IMR-90 (cell line): ENCODE data around the gene ACOXL. TPM values are rescaled to one million over a fixed set of nuclear protein-coding genes. Genes with fewer than 3 reads are reported as not detected.

Experiments
- ATAC-seq: fragments of 200-7000 bp; cut with Tn5 transposase; 2 replicates; pipeline ENCODE4 v1.9.1; 2020; ENCODE audit warnings: low read depth, mild to moderate bottlenecking, moderate library complexity
- BruUV-seq: library from RNA; stranded (reverse); fragments of 400-500 nt; replicated peaks from 2 replicates; lab custom pipeline; 2021; lab: Mats Ljungman, UMichigan
- CTCF ChIA-PET: fragments of 300-600 bp; formaldehyde crosslinking; extraction: SDS; loops from one replicate; lab custom pipeline; 2021; ENCODE audit warnings: antibody characterized with exemption; lab: Yijun Ruan, JAX
- POLR2A ChIA-PET: fragments of 300-600 bp; sonication (Branson Sonifier 250); formaldehyde crosslinking; loops from one replicate; lab custom pipeline; 2022; ENCODE audit warnings: antibody characterized with exemption; ENCODE audit not compliant: unreplicated experiment; lab: Charles Lee
- DNase-seq: peaks from one replicate; pipeline ENCODE4 v3.0.0; 2013
- H2AFZ ChIP-seq: replicated peaks from 2 replicates; pipeline ENCODE3; 2013; ENCODE audit warnings: low read length, mild to moderate bottlenecking; ENCODE audit not compliant: poor library complexity
- H2AK5ac ChIP-seq: 2 replicates; pipeline ENCODE4 v1.6.1; 2013; ENCODE audit warnings: low read depth, low read length, inconsistent platforms
- H2AK9ac ChIP-seq: replicated peaks from 2 replicates; pipeline ENCODE3; 2013; ENCODE audit warnings: mild to moderate bottlenecking, low read depth, low read length, moderate library complexity; ENCODE audit not compliant: poor library complexity
- H2BK120ac ChIP-seq: 2 replicates; pipeline ENCODE4 v1.6.1; 2013; ENCODE audit warnings: low read depth, low read length, inconsistent platforms
- H2BK15ac ChIP-seq: 3 replicates; pipeline ENCODE4 v1.6.1; 2013; ENCODE audit warnings: low read depth, low read length, inconsistent platforms
- H2BK20ac ChIP-seq: 2 replicates; pipeline ENCODE4 v1.6.1; 2013; ENCODE audit warnings: low read depth, mild to moderate bottlenecking, inconsistent platforms, low read length, moderate library complexity
- H2BK5ac ChIP-seq: 2 replicates; pipeline ENCODE4 v1.6.1; 2013; ENCODE audit warnings: mild to moderate bottlenecking, low read depth, low read length, inconsistent platforms; ENCODE audit not compliant: poor library complexity, severe bottlenecking
- H3K14ac ChIP-seq: replicated peaks from 2 replicates; pipeline ENCODE4 v1.6.1; 2013; ENCODE audit warnings: low read depth, low read length, inconsistent platforms
- H3K18ac ChIP-seq: 2 replicates; pipeline ENCODE4 v1.6.1; 2013; ENCODE audit warnings: low read depth, low read length, control low read depth
- H3K23ac ChIP-seq: 2 replicates; pipeline ENCODE4 v1.6.1; 2013; ENCODE audit warnings: low read depth, low read length, inconsistent platforms
- H3K27ac ChIP-seq: 2 replicates; pipeline ENCODE4 v1.5.1; 2013; ENCODE audit warnings: mild to moderate bottlenecking, control low read depth, low read length; ENCODE audit not compliant: insufficient read depth
- H3K27me3 ChIP-seq: 2 replicates; pipeline ENCODE4 v1.6.1; 2013; ENCODE audit warnings: low read length; ENCODE audit not compliant: control insufficient read depth, insufficient read depth
- H3K36me3 ChIP-seq: 2 replicates; pipeline ENCODE4 v1.6.1; 2013; ENCODE audit warnings: low read length, mixed read lengths; ENCODE audit not compliant: control insufficient read depth, insufficient read depth
- H3K4ac ChIP-seq: 2 replicates; pipeline ENCODE4 v1.6.1; 2013; ENCODE audit warnings: low read depth, low read length, inconsistent platforms
- H3K4me1 ChIP-seq: 2 replicates; pipeline ENCODE4 v1.6.1; 2013; ENCODE audit warnings: low read length, mixed read lengths; ENCODE audit not compliant: control insufficient read depth, insufficient read depth
- H3K4me2 ChIP-seq: 2 replicates; pipeline ENCODE4 v1.6.1; 2013; ENCODE audit warnings: low read depth, mild to moderate bottlenecking, control low read depth, low read length, moderate library complexity
- H3K4me3 ChIP-seq: 2 replicates; pipeline ENCODE4 v1.5.1; 2013; ENCODE audit warnings: low read depth, mild to moderate bottlenecking, control low read depth, low read length, moderate library complexity; ENCODE audit not compliant: insufficient read depth
- H3K56ac ChIP-seq: 2 replicates; pipeline ENCODE4 v1.6.1; 2013; ENCODE audit warnings: low read length, inconsistent platforms; ENCODE audit not compliant: insufficient read depth; ENCODE audit errors: extremely low read depth
- H3K79me1 ChIP-seq, 2 experiments: 2 replicates each; pipeline ENCODE4 v1.6.1; 2013; ENCODE audit warnings: low read length in 2 of 2, inconsistent platforms in 1 of 2, low read depth in 1 of 2
- H3K9ac ChIP-seq: 2 replicates; pipeline ENCODE4 v1.6.1; 2013; ENCODE audit warnings: low read depth, low read length, control low read depth
- H3K9me1 ChIP-seq: 2 replicates; pipeline ENCODE4 v1.6.1; 2013; ENCODE audit warnings: low read length, inconsistent platforms; ENCODE audit not compliant: insufficient read depth
- H3K9me3 ChIP-seq: 2 replicates; pipeline ENCODE4 v1.6.1; 2013; ENCODE audit warnings: low read length; ENCODE audit not compliant: control insufficient read depth, insufficient read depth
- H4K20me1 ChIP-seq: 2 replicates; pipeline ENCODE4 v1.6.1; 2013; ENCODE audit warnings: low read length, inconsistent platforms; ENCODE audit not compliant: insufficient read depth
- H4K5ac ChIP-seq: 2 replicates; pipeline ENCODE4 v1.6.1; 2013; ENCODE audit warnings: mild to moderate bottlenecking, low read depth, low read length, control low read depth
- H4K8ac ChIP-seq, 2 experiments: 2 replicates each; pipeline ENCODE4 v1.6.1; 2013; ENCODE audit warnings: low read depth in 2 of 2, low read length in 2 of 2, control low read depth in 1 of 2, inconsistent platforms in 1 of 2
- H4K91ac ChIP-seq: 2 replicates; pipeline ENCODE4 v1.6.1; 2013; ENCODE audit warnings: low read depth, low read length, inconsistent platforms; ENCODE audit not compliant: insufficient read depth
- BHLHE40 ChIP-seq: fragments of 150-350 bp; IDR thresholded peaks from 2 replicates; pipeline ENCODE4 v1.6.1; 2016; ENCODE audit warnings: mild to moderate bottlenecking, low read depth, low read length
- CEBPB ChIP-seq: IDR thresholded peaks from 2 replicates; pipeline ENCODE4 v1.6.1; 2012; ENCODE audit warnings: low read depth, low read length, improper control_type of control experiment
- CHD1 ChIP-seq: IDR thresholded peaks from 2 replicates; pipeline ENCODE4 v1.6.1; 2012; ENCODE audit warnings: low read depth, low read length, improper control_type of control experiment
- FOS ChIP-seq: fragments of 150-350 bp; IDR thresholded peaks from 2 replicates; pipeline ENCODE4 v1.6.1; 2016; ENCODE audit warnings: low read depth, low read length
- MAFK ChIP-seq: IDR thresholded peaks from 2 replicates; pipeline ENCODE4 v1.6.1; 2012; ENCODE audit warnings: low read depth, low read length, improper control_type of control experiment
- MAZ ChIP-seq: IDR thresholded peaks from 2 replicates; pipeline ENCODE4 v1.6.1; 2012; ENCODE audit warnings: low read depth, mild to moderate bottlenecking, low read length, improper control_type of control experiment, moderate library complexity, borderline replicate concordance
- MXI1 ChIP-seq: IDR thresholded peaks from 2 replicates; pipeline ENCODE4 v1.6.1; 2012; ENCODE audit warnings: low read depth, mild to moderate bottlenecking, low read length, moderate library complexity, borderline replicate concordance
- NFE2L2 ChIP-seq: fragments of 150-350 bp; IDR thresholded peaks from 2 replicates; pipeline ENCODE4 v1.6.1; 2016; ENCODE audit warnings: low read depth, mild to moderate bottlenecking, low read length
- POLR2A ChIP-seq: IDR thresholded peaks from 2 replicates; pipeline ENCODE4 v1.6.1; 2012; ENCODE audit warnings: mild to moderate bottlenecking, low read depth, low read length
- RAD21 ChIP-seq: IDR thresholded peaks from 2 replicates; pipeline ENCODE4 v1.6.1; 2012; ENCODE audit warnings: low read length, improper control_type of control experiment
- RCOR1 ChIP-seq: IDR thresholded peaks from 2 replicates; pipeline ENCODE4 v1.6.1; 2012; ENCODE audit warnings: mild to moderate bottlenecking, low read length, improper control_type of control experiment; ENCODE audit not compliant: insufficient replicate concordance
- RFX5 ChIP-seq: IDR thresholded peaks from 2 replicates; pipeline ENCODE4 v1.8.0; 2012; ENCODE audit warnings: low read depth, mild to moderate bottlenecking, low read length, moderate library complexity
- SMC3 ChIP-seq: fragments of 150-350 bp; IDR thresholded peaks from 2 replicates; pipeline ENCODE4 v1.6.1; 2016; ENCODE audit warnings: low read depth, mild to moderate bottlenecking, antibody characterized with exemption, low read length, moderate library complexity
- WGBS, 2 experiments: methylation state at CpG; one replicate each; pipeline versions ENCODE4 v1.1.5 to v1.1.7; 2013; ENCODE audit warnings: missing lambda C conversion rate in 2 of 2; ENCODE audit not compliant: insufficient read length in 1 of 2; ENCODE audit errors: extremely low coverage in 2 of 2; 5-methylcytosine and 5-hydroxymethylcytosine counted together
- dilution Hi-C: fragments of 300-500 bp; cut with HindIII; formaldehyde crosslinking; loops from one replicate; pipeline ENCODE4 v1.14.3; 2018; ENCODE audit warnings: low sequenced_read_pairs; ENCODE audit not compliant: unreplicated experiment
- in situ Hi-C: fragments of 300-500 bp; cut with MboI; formaldehyde crosslinking; loops from 3 replicates; pipeline ENCODE4 v1.14.3; 2019; ENCODE audit warnings: low sequenced_read_pairs, inconsistent platforms, mixed read lengths
- intact Hi-C: fragments of 100-400 bp; cut with micrococcal nuclease; formaldehyde crosslinking; loops from 2 replicates; pipeline ENCODE4 v1.10.0; 2022
- polyA plus RNA-seq, 3 experiments: library from polyadenylated mRNA; depleted of rRNA; stranded (reverse); fragments of >200 nt; gene quantifications; 2 replicates each; pipeline ENCODE4 v1.2.3, GENCODE V29; 2012; ENCODE audit warnings: low replicate concordance in 1 of 3
- total RNA-seq: library from RNA; depleted of rRNA; stranded (reverse); fragments of >200 nt; gene quantifications from 2 replicates; pipeline ENCODE4 v1.2.3, GENCODE V29; 2012
- TF ChIP-seq, protein P1 (sequence below): fragments of 150-350 bp; IDR thresholded peaks from 2 replicates; pipeline ENCODE4 v1.6.1; 2017; ENCODE audit warnings: mild to moderate bottlenecking, antibody characterized with exemption, low read length, low read depth
- TF ChIP-seq, protein P2 (sequence below): conservative IDR thresholded peaks from 2 replicates; pipeline ENCODE4 v1.5.1; 2012; ENCODE audit warnings: mild to moderate bottlenecking, low read depth, low read length, improper control_type of control experiment
- TF ChIP-seq, protein P3 (sequence below): fragments of 150-350 bp; IDR thresholded peaks from 2 replicates; pipeline ENCODE4 v1.6.1; 2016; ENCODE audit warnings: low read depth, mild to moderate bottlenecking, low read length, moderate library complexity, borderline replicate concordance

The ACOXL gene
- total and polyA plus RNA-seq, 2 of the 4 experiments (the other 2 are of a cell fraction), result not detected

- Histone ChIP-seq H4K20me1 (no peaks in the 10 kb centered on the region), H3K9me1 (no peaks in the 10 kb centered on the region), H2BK120ac (no peak overlapping the region), H3K79me1 (no peaks in the 10 kb centered on the region), H3K56ac (no peak overlapping the region), H3K4me2 (no peak overlapping the region), H2BK20ac (no peak overlapping the region), H3K4ac (no peak overlapping the region), H3K4me3 (no peak overlapping the region), H3K18ac (no peak overlapping the region), H4K5ac (no peak overlapping the region), H3K9me3 (no peaks in the 10 kb centered on the region), H2AFZ (no peak overlapping the region), H2BK15ac (no peak overlapping the region), H2AK5ac (no peak overlapping the region), H3K4me1 (no peaks in the 10 kb centered on the region), H3K27me3 (peaks cover 16% of the 10 kb centered on the region), H3K9ac (no peak overlapping the region), H2BK5ac (no peak overlapping the region), H3K23ac (no peak overlapping the region), H4K91ac (no peak overlapping the region), H3K14ac (no peak overlapping the region), H3K36me3 (no peaks in the 10 kb centered on the region), H3K27ac (no peak overlapping the region), H2AK9ac (no peak overlapping the region), H4K8ac (no peak overlapping the region)
- BruUV-seq, result no TSS peak
- no peak for DNase-seq
- in situ Hi-C loops (no loop called here), intact Hi-C loops (no loop called here), dilution Hi-C loops (no loop called here)
- WGBS, 2 experiments, result no CpG with 5 or more reads among the region's 2 CpGs
- no peak for ATAC-seq
- POLR2A ChIA-PET, result no interaction called here
- CTCF ChIA-PET, result no interaction called here
- TF ChIP-seq, protein P1, sequence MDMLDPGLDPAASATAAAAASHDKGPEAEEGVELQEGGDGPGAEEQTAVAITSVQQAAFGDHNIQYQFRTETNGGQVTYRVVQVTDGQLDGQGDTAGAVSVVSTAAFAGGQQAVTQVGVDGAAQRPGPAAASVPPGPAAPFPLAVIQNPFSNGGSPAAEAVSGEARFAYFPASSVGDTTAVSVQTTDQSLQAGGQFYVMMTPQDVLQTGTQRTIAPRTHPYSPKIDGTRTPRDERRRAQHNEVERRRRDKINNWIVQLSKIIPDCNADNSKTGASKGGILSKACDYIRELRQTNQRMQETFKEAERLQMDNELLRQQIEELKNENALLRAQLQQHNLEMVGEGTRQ, result no peak
- TF ChIP-seq CEBPB (no peak), POLR2A (no peak), RFX5 (no peak), SMC3 (no peak), MAFK (no peak), BHLHE40 (no peak), NFE2L2 (no peak), FOS (no peak), RAD21 (no peak), CHD1 (no peak), RCOR1 (no peak), MAZ (no peak), MXI1 (no peak)
- TF ChIP-seq, protein P2, sequence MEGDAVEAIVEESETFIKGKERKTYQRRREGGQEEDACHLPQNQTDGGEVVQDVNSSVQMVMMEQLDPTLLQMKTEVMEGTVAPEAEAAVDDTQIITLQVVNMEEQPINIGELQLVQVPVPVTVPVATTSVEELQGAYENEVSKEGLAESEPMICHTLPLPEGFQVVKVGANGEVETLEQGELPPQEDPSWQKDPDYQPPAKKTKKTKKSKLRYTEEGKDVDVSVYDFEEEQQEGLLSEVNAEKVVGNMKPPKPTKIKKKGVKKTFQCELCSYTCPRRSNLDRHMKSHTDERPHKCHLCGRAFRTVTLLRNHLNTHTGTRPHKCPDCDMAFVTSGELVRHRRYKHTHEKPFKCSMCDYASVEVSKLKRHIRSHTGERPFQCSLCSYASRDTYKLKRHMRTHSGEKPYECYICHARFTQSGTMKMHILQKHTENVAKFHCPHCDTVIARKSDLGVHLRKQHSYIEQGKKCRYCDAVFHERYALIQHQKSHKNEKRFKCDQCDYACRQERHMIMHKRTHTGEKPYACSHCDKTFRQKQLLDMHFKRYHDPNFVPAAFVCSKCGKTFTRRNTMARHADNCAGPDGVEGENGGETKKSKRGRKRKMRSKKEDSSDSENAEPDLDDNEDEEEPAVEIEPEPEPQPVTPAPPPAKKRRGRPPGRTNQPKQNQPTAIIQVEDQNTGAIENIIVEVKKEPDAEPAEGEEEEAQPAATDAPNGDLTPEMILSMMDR, result no peak
- TF ChIP-seq, protein P3, sequence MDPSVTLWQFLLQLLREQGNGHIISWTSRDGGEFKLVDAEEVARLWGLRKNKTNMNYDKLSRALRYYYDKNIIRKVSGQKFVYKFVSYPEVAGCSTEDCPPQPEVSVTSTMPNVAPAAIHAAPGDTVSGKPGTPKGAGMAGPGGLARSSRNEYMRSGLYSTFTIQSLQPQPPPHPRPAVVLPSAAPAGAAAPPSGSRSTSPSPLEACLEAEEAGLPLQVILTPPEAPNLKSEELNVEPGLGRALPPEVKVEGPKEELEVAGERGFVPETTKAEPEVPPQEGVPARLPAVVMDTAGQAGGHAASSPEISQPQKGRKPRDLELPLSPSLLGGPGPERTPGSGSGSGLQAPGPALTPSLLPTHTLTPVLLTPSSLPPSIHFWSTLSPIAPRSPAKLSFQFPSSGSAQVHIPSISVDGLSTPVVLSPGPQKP, result no peak
These were observed 240.9 kb downstream of the ACOXL start for GRCh38 chr2:110973262-110973661.
